ENCODE data around the gene MUC6.

MUC6 gene

GRCh38 chr11:1062075-1062820 lies 25.7 kb upstream of the MUC6 start:
- no peak overlapping the region for H3K4me3 ChIP-seq (ENCODE audit: low read length)
- no peak for TF ChIP-seq CTCF (conservative IDR thresholded peaks at IDR 0.05; ENCODE audit: low read length)
- no peak for DNase-seq (ENCODE audit: low read depth)

GRCh38 chr11:1060852-1061616 lies 24.5 kb upstream of the MUC6 start:
- no peak overlapping the region for H3K4me3 ChIP-seq (ENCODE audit: low read length)
- no peak for TF ChIP-seq CTCF (conservative IDR thresholded peaks at IDR 0.05; ENCODE audit: low read length)
- peak; percentile 82 for DNase-seq (ENCODE audit: low read depth)

GRCh38 chr11:1060410-1060809 lies 23.9 kb upstream of the MUC6 start:
- no peak overlapping the region for H3K4me3 ChIP-seq (ENCODE audit: low read length)
- no peak for DNase-seq (ENCODE audit: low read depth)
- no peak for TF ChIP-seq CTCF (conservative IDR thresholded peaks at IDR 0.05; ENCODE audit: low read length)

- no peak overlapping the region for H3K4me3 ChIP-seq (ENCODE audit: low read length)
- TF ChIP-seq CTCF (conservative IDR thresholded peaks at IDR 0.05; ENCODE audit: low read length): no peak
- no peak for DNase-seq (ENCODE audit: low read depth)
Measured at GRCh38 chr11:1059759-1060158, 23.2 kb upstream of the MUC6 start.

GRCh38 chr11:1057806-1058205 lies 21.3 kb upstream of the MUC6 start:
- no peak for TF ChIP-seq CTCF (conservative IDR thresholded peaks at IDR 0.05; ENCODE audit: low read length)
- no peak for DNase-seq (ENCODE audit: low read depth)

DNA sequence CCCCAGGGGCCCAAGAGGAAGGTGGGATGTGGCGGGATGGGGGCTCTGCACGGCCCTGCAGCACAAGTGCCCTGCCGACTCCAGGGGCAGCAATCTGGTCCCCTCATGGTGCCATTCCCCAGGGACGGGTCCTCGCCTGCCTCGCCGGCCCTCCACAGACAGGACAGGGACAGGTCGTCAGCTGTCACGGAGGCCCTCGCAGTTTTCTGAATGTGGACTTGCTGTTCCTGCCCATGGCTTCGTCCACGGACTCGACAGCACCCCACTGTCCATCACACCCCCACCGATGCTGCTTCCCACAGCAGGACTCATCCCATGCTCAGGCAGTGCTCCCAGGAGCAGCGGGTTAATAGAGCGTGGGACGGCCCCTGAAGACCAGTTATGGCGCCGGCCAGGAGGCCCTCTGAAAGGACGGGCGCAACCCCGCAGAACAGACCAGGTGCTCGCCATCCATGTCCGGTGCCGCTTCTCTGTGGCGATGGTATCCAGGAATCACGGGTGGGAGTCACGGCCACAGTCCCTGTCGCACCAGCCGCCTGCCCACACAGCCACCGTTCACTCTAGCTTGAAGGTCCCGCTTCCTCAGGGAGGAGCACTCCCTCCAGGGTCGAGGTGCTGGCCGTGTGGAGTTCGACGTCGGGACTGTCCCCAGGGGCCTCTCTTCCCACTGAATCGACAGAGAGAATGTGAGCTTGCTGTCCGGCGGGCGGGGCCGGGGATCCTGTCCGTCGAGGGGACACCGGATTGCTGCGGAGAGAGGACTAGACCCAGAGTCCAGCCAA lies 19.7 kb upstream of the MUC6 start:
- DNase-seq (ENCODE audit: low read depth): no peak
- no peak for TF ChIP-seq CTCF (conservative IDR thresholded peaks at IDR 0.05; ENCODE audit: low read length)
- no peak overlapping the region for H3K4me3 ChIP-seq (ENCODE audit: low read length)

More at GRCh38 chr11:1057806-1058205, 21.3 kb upstream of the MUC6 start:
- H3K4me3 ChIP-seq (ENCODE audit: low read length): no peak overlapping the region

Data from AG10803 (cell line).